Nephron (organoid): ENCODE results near the gene MON1A.

Experiments
- H3K27ac Mint-ChIP-seq, 3 experiments: 2 replicates each; pipeline ENCODE4 v1.8.0; 2020; ENCODE audit warnings: mixed read lengths in 3 of 3, mild to moderate bottlenecking in 2 of 3, moderate library complexity in 1 of 3
- H3K27me3 Mint-ChIP-seq: 2 replicates; pipeline ENCODE4 v1.8.0; 2021; ENCODE audit warnings: low read depth, mild to moderate bottlenecking, moderate library complexity, mixed read lengths
- H3K36me3 Mint-ChIP-seq: 2 replicates; pipeline ENCODE4 v1.8.0; 2020; ENCODE audit warnings: low read depth, mixed read lengths
- H3K4me1 Mint-ChIP-seq: 2 replicates; pipeline ENCODE4 v1.8.0; 2020; ENCODE audit warnings: mixed read lengths
- H3K4me3 Mint-ChIP-seq, 3 experiments: 2 replicates each; pipeline ENCODE4 v1.8.0; 2020; ENCODE audit warnings: mild to moderate bottlenecking in 3 of 3, mixed read lengths in 3 of 3, moderate library complexity in 2 of 3
- H3K9me3 Mint-ChIP-seq: 2 replicates; pipeline ENCODE4 v1.8.0; 2020; ENCODE audit warnings: mixed read lengths
- TF ChIP-seq, protein P1 (sequence below), 3 experiments: fragments of 200-600 bp; sonication (generic); IDR thresholded peaks; one replicate each; pipeline ENCODE4 v1.5.0; 2021; ENCODE audit warnings: antibody characterized with exemption in 3 of 3; ENCODE audit not compliant: unreplicated experiment in 3 of 3

MON1A gene

GRCh38 chr3:49879721-49880120 lies 49.9 kb downstream of the MON1A start:
- Mint-ChIP-seq H3K4me3 (no peak overlapping the region), H3K9me3 (no peaks in the 10 kb centered on the region), H3K36me3 (no peaks in the 10 kb centered on the region), H3K27me3 (peaks cover 3% of the 10 kb centered on the region), H3K27ac (no peak overlapping the region), H3K4me1 (peaks cover 14% of the 10 kb centered on the region)
- TF ChIP-seq, protein P1, sequence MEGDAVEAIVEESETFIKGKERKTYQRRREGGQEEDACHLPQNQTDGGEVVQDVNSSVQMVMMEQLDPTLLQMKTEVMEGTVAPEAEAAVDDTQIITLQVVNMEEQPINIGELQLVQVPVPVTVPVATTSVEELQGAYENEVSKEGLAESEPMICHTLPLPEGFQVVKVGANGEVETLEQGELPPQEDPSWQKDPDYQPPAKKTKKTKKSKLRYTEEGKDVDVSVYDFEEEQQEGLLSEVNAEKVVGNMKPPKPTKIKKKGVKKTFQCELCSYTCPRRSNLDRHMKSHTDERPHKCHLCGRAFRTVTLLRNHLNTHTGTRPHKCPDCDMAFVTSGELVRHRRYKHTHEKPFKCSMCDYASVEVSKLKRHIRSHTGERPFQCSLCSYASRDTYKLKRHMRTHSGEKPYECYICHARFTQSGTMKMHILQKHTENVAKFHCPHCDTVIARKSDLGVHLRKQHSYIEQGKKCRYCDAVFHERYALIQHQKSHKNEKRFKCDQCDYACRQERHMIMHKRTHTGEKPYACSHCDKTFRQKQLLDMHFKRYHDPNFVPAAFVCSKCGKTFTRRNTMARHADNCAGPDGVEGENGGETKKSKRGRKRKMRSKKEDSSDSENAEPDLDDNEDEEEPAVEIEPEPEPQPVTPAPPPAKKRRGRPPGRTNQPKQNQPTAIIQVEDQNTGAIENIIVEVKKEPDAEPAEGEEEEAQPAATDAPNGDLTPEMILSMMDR (IDR thresholded peaks at IDR 0.05; ENCODE audit: unreplicated experiment in 3 of 3), result no peak

DNA sequence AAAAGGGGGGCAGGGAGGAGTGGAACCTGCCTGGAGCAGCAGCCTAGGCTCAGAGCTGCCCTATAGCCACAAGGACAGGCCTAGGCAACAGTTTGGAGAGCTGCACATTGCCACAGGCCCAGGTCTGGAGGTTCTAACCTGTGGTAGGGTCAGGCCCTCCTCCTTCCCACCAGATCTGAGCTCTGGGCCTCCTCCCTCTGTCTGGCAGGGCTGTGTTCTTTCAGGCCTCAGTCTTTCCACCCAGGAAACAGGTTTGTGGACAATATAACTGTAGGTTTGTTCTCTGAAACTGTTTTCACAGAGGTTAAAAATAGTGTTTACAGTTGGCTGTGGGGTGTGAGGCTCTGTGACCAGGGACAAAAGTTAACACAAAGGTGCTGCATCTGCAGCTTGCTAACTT lies 50.9 kb downstream of the MON1A start:
- peaks cover 3% of the 10 kb centered on the region for H3K27me3 Mint-ChIP-seq
- H3K4me1 Mint-ChIP-seq, result peaks cover 14% of the 10 kb centered on the region
- TF ChIP-seq, protein P1 (IDR thresholded peaks at IDR 0.05; ENCODE audit: unreplicated experiment in 3 of 3), result no peak
- no peak overlapping the region for H3K27ac Mint-ChIP-seq
- H3K4me3 Mint-ChIP-seq, result no peak overlapping the region
- H3K36me3 Mint-ChIP-seq, result no peaks in the 10 kb centered on the region
- H3K9me3 Mint-ChIP-seq, result no peaks in the 10 kb centered on the region

- no peaks in the 10 kb centered on the region for H3K9me3 Mint-ChIP-seq
- H3K4me3 Mint-ChIP-seq, result no peak overlapping the region
- peaks cover 14% of the 10 kb centered on the region for H3K4me1 Mint-ChIP-seq
- no peaks in the 10 kb centered on the region for H3K36me3 Mint-ChIP-seq
- H3K27me3 Mint-ChIP-seq, result peaks cover under 1% of the 10 kb centered on the region
- TF ChIP-seq, protein P1 (IDR thresholded peaks at IDR 0.05; ENCODE audit: unreplicated experiment in 3 of 3), result no peak
- no peak overlapping the region for H3K27ac Mint-ChIP-seq
Observed at GRCh38 chr3:49877716-49878115, 51.9 kb downstream of the MON1A start.

- Mint-ChIP-seq H3K27ac (no peak overlapping the region), H3K9me3 (no peaks in the 10 kb centered on the region), H3K27me3 (peaks cover 6% of the 10 kb centered on the region), H3K36me3 (no peaks in the 10 kb centered on the region), H3K4me1 (peaks cover 6% of the 10 kb centered on the region), H3K4me3 (no peak overlapping the region)
- TF ChIP-seq, protein P1 (IDR thresholded peaks at IDR 0.05; ENCODE audit: unreplicated experiment in 3 of 3), result no peak
Observed at GRCh38 chr3:49876567-49876966, 53.0 kb downstream of the MON1A start.

- Mint-ChIP-seq H3K36me3 (no peaks in the 10 kb centered on the region), H3K4me3 (no peak overlapping the region), H3K9me3 (no peaks in the 10 kb centered on the region), H3K4me1 (no peaks in the 10 kb centered on the region), H3K27ac (no peak overlapping the region), H3K27me3 (peaks cover 27% of the 10 kb centered on the region)
- TF ChIP-seq, protein P1 (IDR thresholded peaks at IDR 0.05; ENCODE audit: unreplicated experiment in 3 of 3), result no peak
Observed at GRCh38 chr3:49873623-49874022, 56.0 kb downstream of the MON1A start.

GRCh38 chr3:49872801-49873281 lies 56.8 kb downstream of the MON1A start:
- TF ChIP-seq, protein P1 (IDR thresholded peaks at IDR 0.05; ENCODE audit: unreplicated experiment in 3 of 3), result no peak
- peaks cover 35% of the 10 kb centered on the region for H3K27me3 Mint-ChIP-seq
- no peaks in the 10 kb centered on the region for H3K9me3 Mint-ChIP-seq
- peaks cover 4% of the 10 kb centered on the region for H3K4me1 Mint-ChIP-seq
- H3K27ac Mint-ChIP-seq, result no peak overlapping the region
- H3K36me3 Mint-ChIP-seq, result no peaks in the 10 kb centered on the region
- no peak overlapping the region for H3K4me3 Mint-ChIP-seq
